GM18499 (cell line): Measurements from ENCODE around the gene POLD3.

Experiments
- ATAC-seq: cut with Tn5 transposase; IDR thresholded peaks from one replicate; pipeline ENCODE4 v1.9.1; 2021; ENCODE audit warnings: moderate number of reproducible peaks; ENCODE audit not compliant: insufficient read depth, unreplicated experiment

POLD3 gene

GRCh38 chr11:74683279-74683871 lies 91.0 kb downstream of the POLD3 start:
- no peak for ATAC-seq

GRCh38 chr11:74683941-74684481 lies 91.6 kb downstream of the POLD3 start:
- ATAC-seq, result no peak

- no peak for ATAC-seq
Observed at GRCh38 chr11:74684661-74685060, 92.3 kb downstream of the POLD3 start.

DNA sequence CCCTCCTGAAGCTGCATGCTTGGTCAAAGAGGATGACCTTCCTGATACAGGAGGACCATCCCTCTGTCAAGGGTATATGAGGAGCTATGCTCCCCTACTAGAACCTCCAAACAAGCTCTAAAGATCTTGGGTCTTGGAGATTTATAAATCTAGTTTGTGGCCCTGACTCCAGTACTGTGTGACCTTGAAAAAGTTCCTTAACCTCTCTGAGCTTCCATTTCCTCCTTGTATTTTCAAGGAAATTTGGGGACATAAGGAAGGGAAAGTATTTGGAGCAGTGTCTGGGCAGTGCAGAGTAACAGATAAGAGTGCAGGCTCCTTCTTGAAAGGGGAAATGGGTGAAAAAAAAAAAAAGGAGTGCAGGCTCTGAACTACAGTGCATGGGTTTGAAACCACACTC lies 93.0 kb downstream of the POLD3 start:
- ATAC-seq, result no peak

GRCh38 chr11:74685905-74686304 lies 93.5 kb downstream of the POLD3 start:
- ATAC-seq, result no peak

DNA sequence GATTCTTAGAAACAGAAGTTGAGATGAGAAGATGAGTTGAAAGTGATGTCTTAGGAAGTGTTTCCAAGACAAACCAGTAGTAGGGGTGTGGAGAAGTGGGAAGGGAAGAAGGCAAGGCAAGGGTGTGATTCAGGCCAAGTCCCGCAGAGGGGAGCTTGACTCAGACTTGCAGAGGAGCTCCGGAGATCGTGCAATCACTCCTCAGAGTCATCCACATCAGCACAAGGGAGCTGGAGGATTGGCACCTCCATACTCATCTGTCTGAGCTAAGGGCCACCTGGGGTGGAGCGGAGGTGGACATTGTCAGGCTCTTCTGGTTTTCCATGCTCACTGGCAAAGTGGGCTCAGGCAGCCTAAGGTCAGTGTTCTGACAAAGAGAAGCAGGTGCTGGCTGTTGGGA lies 94.4 kb downstream of the POLD3 start:
- no peak for ATAC-seq

DNA sequence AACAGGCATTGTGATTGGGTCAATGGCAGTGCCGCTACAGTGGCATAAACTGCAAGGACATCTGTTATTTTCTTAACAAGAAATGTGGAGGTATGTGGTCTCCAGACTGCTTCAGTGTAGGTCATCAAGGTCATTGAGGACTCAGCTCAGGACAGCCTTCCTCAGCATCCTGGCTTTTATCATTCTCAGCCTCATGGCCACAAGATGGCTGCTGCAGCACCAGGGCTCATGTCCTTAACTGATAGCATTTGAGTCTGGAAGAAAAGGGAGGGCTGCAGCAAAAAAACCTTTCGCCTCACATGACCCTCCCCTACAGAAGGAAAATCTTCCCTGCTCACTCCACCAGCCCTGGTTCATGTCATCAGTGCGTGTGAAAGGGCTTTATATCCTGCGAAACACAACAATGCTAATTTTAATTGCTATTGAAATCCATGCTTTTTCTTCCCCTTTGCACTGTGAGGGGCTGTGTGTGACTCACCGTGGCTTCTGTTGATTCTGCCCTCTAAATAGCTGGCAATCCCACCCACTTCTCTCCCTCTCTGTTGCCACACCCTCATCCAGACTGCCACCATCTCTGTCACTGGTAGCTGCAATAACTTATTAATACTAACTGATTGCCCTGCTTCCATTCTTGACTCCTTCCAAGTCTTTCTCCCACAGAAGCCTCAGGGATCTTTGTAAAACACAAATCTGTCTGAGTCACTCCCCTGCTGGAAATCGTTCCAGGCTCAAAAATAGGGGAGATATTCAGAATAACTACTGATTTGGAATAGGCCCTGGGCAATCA lies 95.0 kb downstream of the POLD3 start:
- no peak for ATAC-seq

GRCh38 chr11:74689666-74690065 lies 97.3 kb downstream of the POLD3 start:
- ATAC-seq, result no peak

- no peak for ATAC-seq
Observed at GRCh38 chr11:74691755-74692154, 99.4 kb downstream of the POLD3 start.
